SK-N-SH (cell line): ENCODE results near the gene SCGN. TPM values are rescaled to one million over a fixed set of nuclear protein-coding genes. Genes with fewer than 3 reads are reported as not detected.

Experiments
- CTCF ChIA-PET: fragments of 300-600, 350-600 bp; formaldehyde crosslinking; extraction: SDS; loops from one replicate; lab custom pipeline; 2021; lab: Yijun Ruan, JAX
- POLR2A ChIA-PET: fragments of 350-600 bp; sonication (Branson Sonifier 250); formaldehyde crosslinking; extraction: SDS; loops from one replicate; lab custom pipeline; 2020; ENCODE audit warnings: antibody characterized with exemption, inconsistent platforms; lab: Yijun Ruan, JAX
- DNase-seq: peaks from one replicate; pipeline ENCODE4 v3.0.0; 2012
- H2AFZ ChIP-seq: fragments of 200-600 bp; sonication (generic); 2 replicates; pipeline ENCODE4 v1.8.1; 2016; ENCODE audit warnings: antibody characterized with exemption, mild to moderate bottlenecking, low read depth
- H3F3A ChIP-seq: fragments of 200-600 bp; sonication (generic); replicated peaks from 2 replicates; pipeline ENCODE3; 2016; ENCODE audit warnings: antibody characterized with exemption, mild to moderate bottlenecking; ENCODE audit not compliant: insufficient read depth
- H3K27ac ChIP-seq, 2 experiments: fragments of 200-500 bp in 1 of 2; fragments of 200-600 bp in 1 of 2; sonication (Bioruptor generic) in 1 of 2; sonication (generic), shearing (Covaris generic) in 1 of 2; 2 replicates each; pipeline versions ENCODE4 v1.5.1 to v1.6.1; 2014 to 2016; ENCODE audit warnings: low read depth in 2 of 2, inconsistent platforms in 1 of 2, low read length in 1 of 2, mild to moderate bottlenecking in 1 of 2, mixed read lengths in 1 of 2
- H3K27me3 ChIP-seq: fragments of 200-600 bp; sonication (generic), shearing (Covaris generic); 2 replicates; pipeline ENCODE4 v1.6.1; 2016; ENCODE audit warnings: mixed run types; ENCODE audit not compliant: insufficient read depth
- H3K36me3 ChIP-seq, 2 experiments: fragments of 200-500 bp in 1 of 2; fragments of 200-600 bp in 1 of 2; sonication (Bioruptor generic) in 1 of 2; sonication (generic) in 1 of 2; replicated peaks in 1 of 2; 2 replicates each; pipeline versions ENCODE3 to v1.5.1; 2014 to 2016; ENCODE audit warnings: low read length in 1 of 2, mild to moderate bottlenecking in 1 of 2; ENCODE audit not compliant: insufficient read depth in 2 of 2, control insufficient read depth in 1 of 2
- H3K4me1 ChIP-seq, 2 experiments: fragments of 200-500 bp in 1 of 2; fragments of 200-600 bp in 1 of 2; sonication (Bioruptor generic) in 1 of 2; sonication (generic), shearing (Covaris generic) in 1 of 2; 2 replicates each; pipeline versions ENCODE4 v1.5.1 to v1.6.1; 2014 to 2016; ENCODE audit warnings: low read depth in 1 of 2, low read length in 1 of 2, mixed run types in 1 of 2; ENCODE audit not compliant: insufficient read depth in 2 of 2, control insufficient read depth in 1 of 2
- H3K4me2 ChIP-seq: fragments of 200-600 bp; sonication (generic), shearing (Covaris generic); 2 replicates; pipeline ENCODE4 v1.6.1; 2017; ENCODE audit warnings: mixed run types
- H3K4me3 ChIP-seq, 2 experiments: fragments of 200-500 bp in 1 of 2; fragments of 200-600 bp in 1 of 2; sonication (Bioruptor generic) in 1 of 2; sonication (generic), shearing (Covaris generic) in 1 of 2; 2 replicates each; pipeline versions ENCODE4 v1.5.1 to v1.8.1; 2014 to 2016; ENCODE audit warnings: low read depth in 2 of 2, inconsistent platforms in 1 of 2, low read length in 1 of 2, mild to moderate bottlenecking in 1 of 2, mixed read lengths in 1 of 2, moderate library complexity in 1 of 2
- H3K79me2 ChIP-seq: fragments of 200-600 bp; sonication (generic); 2 replicates; pipeline ENCODE4 v1.8.1; 2017; ENCODE audit warnings: mild to moderate bottlenecking; ENCODE audit not compliant: insufficient read depth
- H3K9ac ChIP-seq: fragments of 200-600 bp; sonication (generic); 2 replicates; pipeline ENCODE4 v1.6.1; 2017; ENCODE audit warnings: mixed run types
- H3K9me2 ChIP-seq: fragments of 200-600 bp; sonication (generic); 2 replicates; pipeline ENCODE4 v1.6.1; 2017; ENCODE audit warnings: mixed run types
- H3K9me3 ChIP-seq: fragments of 200-600 bp; sonication (generic); 2 replicates; pipeline ENCODE4 v1.6.1; 2017; ENCODE audit warnings: mixed run types, mild to moderate bottlenecking, moderate library complexity
- H4K20me1 ChIP-seq: fragments of 200-600 bp; sonication (generic); 2 replicates; pipeline ENCODE4 v1.6.1; 2017; ENCODE audit warnings: mild to moderate bottlenecking, mixed run types; ENCODE audit not compliant: insufficient read depth
- EP300 ChIP-seq, 2 experiments: IDR thresholded peaks; 2 replicates each; pipeline versions ENCODE4 v1.4.0 to v1.6.1; 2012; ENCODE audit warnings: borderline replicate concordance in 1 of 2, low read depth in 1 of 2, low read length in 1 of 2
- EZH2phosphoT487 ChIP-seq: fragments of 200-600 bp; sonication (generic); IDR thresholded peaks from 2 replicates; pipeline ENCODE4 v1.6.1; 2017; ENCODE audit warnings: low read depth, mixed run types, mild to moderate bottlenecking, antibody characterized with exemption, moderate library complexity, borderline replicate concordance
- FOSL2 ChIP-seq: IDR thresholded peaks from 2 replicates; pipeline ENCODE4 v1.4.0; 2012; ENCODE audit warnings: low read depth, mild to moderate bottlenecking, moderate library complexity, borderline replicate concordance
- FOXM1 ChIP-seq: IDR thresholded peaks from 2 replicates; pipeline ENCODE4 v1.4.0; 2012; ENCODE audit warnings: low read depth, mild to moderate bottlenecking
- GATA2 ChIP-seq: sonication (generic); formaldehyde crosslinking; IDR thresholded peaks from 2 replicates; pipeline ENCODE4 v1.5.0; 2020; ENCODE audit warnings: mild to moderate bottlenecking, missing genetic modification reagents
- JUND ChIP-seq: IDR thresholded peaks from 2 replicates; pipeline ENCODE4 v1.4.0; 2012
- MXI1 ChIP-seq: IDR thresholded peaks from 2 replicates; pipeline ENCODE4 v1.6.1; 2012; ENCODE audit warnings: mild to moderate bottlenecking, low read depth, low read length, improper control_type of control experiment
- NFIC ChIP-seq: IDR thresholded peaks from 2 replicates; pipeline ENCODE4 v1.4.0; 2012; ENCODE audit warnings: borderline replicate concordance
- NRF1 ChIP-seq: IDR thresholded peaks from 2 replicates; pipeline ENCODE4 v1.6.1; 2012; ENCODE audit warnings: low read depth, mild to moderate bottlenecking, low read length
- POLR2AphosphoS5 ChIP-seq: IDR thresholded peaks from 2 replicates; pipeline ENCODE4 v1.6.1; 2012; ENCODE audit warnings: low read depth, low read length
- RFX5 ChIP-seq: IDR thresholded peaks from 2 replicates; pipeline ENCODE4 v1.6.1; 2012; ENCODE audit warnings: mild to moderate bottlenecking, improper control_type of control experiment, low read length
- SMC3 ChIP-seq: IDR thresholded peaks from 2 replicates; pipeline ENCODE4 v1.6.1; 2012; ENCODE audit warnings: low read depth, low read length, improper control_type of control experiment
- TAF1 ChIP-seq: IDR thresholded peaks from 2 replicates; pipeline ENCODE4 v1.6.1; 2012; ENCODE audit warnings: low read depth, mild to moderate bottlenecking, low read length, moderate library complexity, borderline replicate concordance
- TEAD4 ChIP-seq: IDR thresholded peaks from 2 replicates; pipeline ENCODE4 v1.4.0; 2012; ENCODE audit warnings: mild to moderate bottlenecking, borderline replicate concordance; ENCODE audit not compliant: insufficient read depth
- WGBS: methylation state at CpG from one replicate; pipeline ENCODE4 v1.1.6; 2017; ENCODE audit warnings: low lambda C conversion rate; 5-methylcytosine and 5-hydroxymethylcytosine counted together
- polyA plus RNA-seq, 3 experiments: library from polyadenylated mRNA; depleted of rRNA; stranded (reverse); fragments of >200 nt; gene quantifications; 2 replicates each; pipeline ENCODE4 v1.2.3, GENCODE V29; 2012
- TF ChIP-seq, protein P1 (sequence below): fragments of 150-350 bp; IDR thresholded peaks from 2 replicates; pipeline ENCODE4 v1.6.1; 2017; ENCODE audit warnings: antibody characterized with exemption, low read length, low read depth, borderline replicate concordance
- TF ChIP-seq, protein P2 (sequence below): fragments of 150-350 bp; IDR thresholded peaks from 2 replicates; pipeline ENCODE4 v1.6.1; 2016; ENCODE audit warnings: mild to moderate bottlenecking, low read depth, low read length
- TF ChIP-seq, protein P3 (sequence below): IDR thresholded peaks from 2 replicates; pipeline ENCODE4 v1.4.0; 2012; ENCODE audit warnings: low read depth

The SCGN gene
- polyA plus RNA-seq, 1 of the 3 experiments (the other 2 are of a cell fraction): not detected

DNA sequence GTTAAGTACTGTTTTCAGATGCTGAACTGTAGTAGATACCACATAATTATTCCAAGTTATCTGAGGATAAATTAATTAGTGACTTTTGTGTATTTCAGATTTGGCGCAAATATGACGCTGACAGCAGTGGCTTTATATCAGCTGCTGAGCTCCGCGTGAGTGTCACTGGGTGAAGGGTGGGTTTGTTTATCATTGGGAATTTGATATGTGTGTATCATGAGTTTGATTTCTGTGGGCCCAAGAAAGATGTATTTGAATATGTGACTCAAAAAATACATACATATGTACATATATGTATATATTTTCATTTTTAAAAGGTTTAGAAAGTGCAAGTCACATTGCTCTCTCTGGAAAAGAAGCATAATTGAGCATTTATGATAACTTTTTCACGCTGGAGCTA is 17.4 kb downstream of the SCGN start:
- no peaks in the 10 kb centered on the region; the same call in 1 of the 2 replicates for H3K27me3 ChIP-seq
- ChIA-PET CTCF (interaction anchor here (1.2 kb wide), 1 partner anchor 51 kb away, joined by 5 read pairs; no protein-coding TSS in a partner anchor), POLR2A (no interaction called here)
- no peak for DNase-seq
- no peaks in the 10 kb centered on the region for H3K36me3 ChIP-seq
- no peak for TF ChIP-seq NFIC
- TF ChIP-seq EP300 (IDR thresholded peaks at IDR 0.05; ENCODE audit: borderline replicate concordance in 1 of 2, low read depth in 1 of 2, low read length in 1 of 2): no peak
- TF ChIP-seq EZH2phosphoT487: no peak
- no peak for TF ChIP-seq SMC3
- TF ChIP-seq GATA2 (CRISPR knock-in tag): no peak
- no peak for TF ChIP-seq RFX5
- TF ChIP-seq FOSL2: no peak
- TF ChIP-seq, protein P1, sequence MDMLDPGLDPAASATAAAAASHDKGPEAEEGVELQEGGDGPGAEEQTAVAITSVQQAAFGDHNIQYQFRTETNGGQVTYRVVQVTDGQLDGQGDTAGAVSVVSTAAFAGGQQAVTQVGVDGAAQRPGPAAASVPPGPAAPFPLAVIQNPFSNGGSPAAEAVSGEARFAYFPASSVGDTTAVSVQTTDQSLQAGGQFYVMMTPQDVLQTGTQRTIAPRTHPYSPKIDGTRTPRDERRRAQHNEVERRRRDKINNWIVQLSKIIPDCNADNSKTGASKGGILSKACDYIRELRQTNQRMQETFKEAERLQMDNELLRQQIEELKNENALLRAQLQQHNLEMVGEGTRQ: no peak
- no peak for TF ChIP-seq TAF1
- TF ChIP-seq FOXM1: no peak
- WGBS: 86% methylated on average over 5 of the region's 5 CpGs
- H4K20me1 ChIP-seq: no peaks in the 10 kb centered on the region
- H3K4me3 ChIP-seq: no peak overlapping the region
- H3K79me2 ChIP-seq: no peaks in the 10 kb centered on the region
- no peaks in the 10 kb centered on the region; a peak in 1 of 4 replicates for H3K4me1 ChIP-seq
- H3K27ac ChIP-seq: no peak overlapping the region
- H3K9ac ChIP-seq: no peak overlapping the region
- no peaks in the 10 kb centered on the region for H3F3A ChIP-seq
- no peak overlapping the region for H2AFZ ChIP-seq
- H3K4me2 ChIP-seq: no peak overlapping the region
- H3K9me3 ChIP-seq: no peaks in the 10 kb centered on the region
- no peaks in the 10 kb centered on the region for H3K9me2 ChIP-seq

DNA sequence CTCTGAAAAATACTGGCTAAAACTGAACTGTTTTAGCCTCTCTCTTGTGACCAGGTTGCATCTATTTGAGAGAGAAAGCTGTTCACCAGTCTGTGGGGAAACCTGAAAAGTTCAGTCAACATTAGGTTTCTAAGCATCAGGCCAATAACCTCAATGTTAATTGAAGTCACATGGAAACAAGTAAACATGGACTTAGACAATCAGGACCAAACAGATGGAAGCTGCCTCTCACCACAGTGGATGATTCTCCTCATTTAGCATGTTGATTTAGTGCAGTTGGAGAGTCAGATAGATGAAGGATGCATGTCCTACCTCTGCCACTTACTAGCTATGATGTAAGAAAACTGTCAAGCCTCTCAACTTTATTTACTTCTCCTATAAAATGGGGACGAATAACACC is 18.2 kb downstream of the SCGN start:
- Histone ChIP-seq H3K79me2 (no peaks in the 10 kb centered on the region), H4K20me1 (no peaks in the 10 kb centered on the region), H3K4me2 (no peak overlapping the region), H3K4me1 (peaks cover 0 to 2% of the 10 kb centered on the region in 2 experiments; a peak in 1 of 4 replicates), H2AFZ (no peak overlapping the region), H3K9ac (no peak overlapping the region), H3K9me2 (no peaks in the 10 kb centered on the region), H3K4me3 (no peak overlapping the region), H3K27ac (no peak overlapping the region), H3K27me3 (no peaks in the 10 kb centered on the region), H3K36me3 (no peaks in the 10 kb centered on the region), H3F3A (no peaks in the 10 kb centered on the region), H3K9me3 (no peaks in the 10 kb centered on the region)
- CTCF ChIA-PET: interaction anchor here (1.2 kb wide), 2 partner anchors 8 to 50 kb away, joined by 4 to 5 read pairs; no protein-coding TSS in a partner anchor
- DNase-seq: no peak
- TF ChIP-seq NRF1 (no peak), GATA2 (CRISPR knock-in tag) (no peak), MXI1 (no peak), TEAD4 (no peak), JUND (no peak), POLR2AphosphoS5 (no peak)
- TF ChIP-seq, protein P2, sequence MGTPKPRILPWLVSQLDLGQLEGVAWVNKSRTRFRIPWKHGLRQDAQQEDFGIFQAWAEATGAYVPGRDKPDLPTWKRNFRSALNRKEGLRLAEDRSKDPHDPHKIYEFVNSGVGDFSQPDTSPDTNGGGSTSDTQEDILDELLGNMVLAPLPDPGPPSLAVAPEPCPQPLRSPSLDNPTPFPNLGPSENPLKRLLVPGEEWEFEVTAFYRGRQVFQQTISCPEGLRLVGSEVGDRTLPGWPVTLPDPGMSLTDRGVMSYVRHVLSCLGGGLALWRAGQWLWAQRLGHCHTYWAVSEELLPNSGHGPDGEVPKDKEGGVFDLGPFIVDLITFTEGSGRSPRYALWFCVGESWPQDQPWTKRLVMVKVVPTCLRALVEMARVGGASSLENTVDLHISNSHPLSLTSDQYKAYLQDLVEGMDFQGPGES: no peak
- TF ChIP-seq, protein P3, sequence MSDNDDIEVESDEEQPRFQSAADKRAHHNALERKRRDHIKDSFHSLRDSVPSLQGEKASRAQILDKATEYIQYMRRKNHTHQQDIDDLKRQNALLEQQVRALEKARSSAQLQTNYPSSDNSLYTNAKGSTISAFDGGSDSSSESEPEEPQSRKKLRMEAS: no peak
- WGBS: 18% methylated on average over 1 of the region's 1 CpG
- POLR2A ChIA-PET: no interaction called here
